Astrocyte of the cerebellum (primary cell): ENCODE results near the gene SLC2A9.

ENCODE experiments used
- DNase-seq: peaks from one replicate; pipeline ENCODE4 v3.0.0-alpha.2; 2011; ENCODE audit warnings: low read depth
- H3K4me3 ChIP-seq: 2 replicates; pipeline ENCODE4 v1.5.1; 2011; ENCODE audit warnings: mild to moderate bottlenecking, low read depth, low read length, moderate library complexity
- CTCF ChIP-seq: IDR thresholded peaks from 2 replicates; pipeline ENCODE4 v1.5.1; 2012; ENCODE audit warnings: low read length, low read depth, moderate library complexity, mild to moderate bottlenecking; ENCODE audit errors: missing control alignments
- in situ Hi-C: cut with HindIII; loops from 2 replicates; pipeline ENCODE4 v1.10.0; 2017; ENCODE audit warnings: low sequenced_read_pairs

Gene SLC2A9

GRCh38 chr4:9826551-9826950, 194.7 kb downstream of the SLC2A9 start:
- TF ChIP-seq CTCF: no peak
- DNase-seq: no peak
- in situ Hi-C loops: no loop called here
- no peak overlapping the region for H3K4me3 ChIP-seq

GRCh38 chr4:9825049-9825448, 196.2 kb downstream of the SLC2A9 start:
- TF ChIP-seq CTCF: no peak
- in situ Hi-C loops: no loop called here
- DNase-seq: no peak
- H3K4me3 ChIP-seq: no peak overlapping the region

GRCh38 chr4:9820343-9820742, 201.0 kb downstream of the SLC2A9 start:
- DNase-seq: no peak
- in situ Hi-C loops: no loop called here
- H3K4me3 ChIP-seq: no peak overlapping the region
- no peak for TF ChIP-seq CTCF

- in situ Hi-C loops: no loop called here
Observed at GRCh38 chr4:9816285-9816684, 205.0 kb downstream of the SLC2A9 start.

GRCh38 chr4:9812501-9813340, 208.6 kb downstream of the SLC2A9 start:
- TF ChIP-seq CTCF: no peak
- H3K4me3 ChIP-seq: no peak overlapping the region
- in situ Hi-C loops: no loop called here
- no peak for DNase-seq

More at GRCh38 chr4:9816285-9816684, 205.0 kb downstream of the SLC2A9 start:
- TF ChIP-seq CTCF: no peak
- no peak for DNase-seq
- no peak overlapping the region for H3K4me3 ChIP-seq

- in situ Hi-C loops: no loop called here
- DNase-seq: no peak
- TF ChIP-seq CTCF: no peak
- H3K4me3 ChIP-seq: no peak overlapping the region
Observed at GRCh38 chr4:9811806-9812205, 209.5 kb downstream of the SLC2A9 start.
